NCI-H345 (cell line): ENCODE measurements around the gene NELFCD.
"Not testable (repeated sequence)": the region's sequence is repeated elsewhere in the genome, so short reads cannot be mapped to it uniquely, and the experiment has no call there.

Source experiments
- DNase-seq: peaks from one replicate; lab custom pipeline; 2025; lab: John Stamatoyannopoulos, UW

Gene NELFCD

DNA sequence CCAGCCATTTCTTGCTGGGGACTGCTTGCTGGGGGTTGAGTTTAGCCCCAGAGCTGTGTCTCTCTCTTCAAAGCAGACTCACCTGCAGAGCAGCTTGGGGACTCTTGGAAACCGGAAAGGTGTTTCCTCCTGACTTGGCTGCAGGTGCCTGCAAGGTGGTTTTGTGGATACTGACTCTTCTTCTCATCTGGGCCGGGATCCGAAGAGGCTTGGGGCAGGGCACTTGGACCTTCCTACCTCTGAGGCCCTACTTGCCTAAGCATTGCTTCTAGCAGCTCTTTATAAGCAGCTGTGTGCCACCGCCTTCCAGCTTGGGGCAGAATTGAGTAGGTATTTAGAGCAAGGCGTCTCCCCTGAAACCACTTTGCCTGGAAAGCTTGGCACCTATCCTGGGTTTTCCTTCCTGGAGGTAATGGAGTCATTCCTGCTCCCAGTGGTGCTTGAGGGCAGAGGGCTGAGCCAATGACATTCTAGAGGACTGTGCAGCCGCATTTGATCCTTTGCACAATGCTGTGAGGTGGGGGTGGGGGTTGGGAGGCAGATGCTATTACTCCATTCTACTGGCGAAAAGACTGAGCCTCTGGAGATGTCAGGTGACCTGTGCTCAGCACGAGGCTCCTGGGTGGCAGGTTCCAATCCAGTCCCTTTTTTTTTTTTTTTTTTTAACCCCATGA is 29.4 kb downstream of the NELFCD start:
- no peak for DNase-seq

DNA sequence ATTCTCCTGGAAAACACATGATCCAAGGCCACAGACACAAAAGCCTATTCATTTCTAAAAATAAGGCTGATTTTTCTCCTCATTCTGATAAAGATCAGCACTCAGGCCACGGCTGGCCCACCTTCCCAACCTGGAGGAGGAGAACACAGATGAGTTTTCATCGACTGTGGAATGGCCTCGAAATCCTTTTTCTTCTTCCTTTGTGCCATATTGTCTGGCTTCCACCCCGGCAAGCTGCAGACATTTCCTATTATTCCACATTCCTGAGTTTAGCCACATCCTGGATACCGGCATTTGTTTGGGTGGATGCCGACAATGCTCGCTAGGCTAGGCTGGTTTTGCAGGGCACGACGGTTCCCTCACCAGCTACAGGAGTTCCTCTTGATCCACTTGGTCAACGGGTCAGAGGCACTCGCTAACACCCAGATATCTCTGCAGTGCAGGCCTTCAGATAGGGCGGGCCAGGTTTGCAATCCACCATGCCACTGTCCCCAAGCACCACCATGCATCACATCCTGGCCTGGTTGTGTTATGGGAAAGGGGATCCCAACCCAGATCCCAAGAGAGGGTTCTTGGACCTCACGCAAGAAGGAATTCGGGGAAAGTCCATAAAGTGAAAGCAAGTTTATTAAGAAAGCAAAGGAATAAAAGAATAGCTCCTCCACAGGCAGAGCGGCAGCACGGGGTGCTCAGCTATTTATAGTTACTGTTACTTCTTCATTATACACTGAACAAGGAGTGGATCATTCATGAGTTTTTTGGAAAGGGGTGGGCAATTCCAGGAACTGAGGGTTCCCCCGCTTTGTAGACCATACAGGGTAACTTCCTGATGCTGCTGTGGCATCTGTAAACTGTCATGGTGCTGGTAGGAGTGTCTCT is 30.2 kb downstream of the NELFCD start:
- DNase-seq: no peak

DNA sequence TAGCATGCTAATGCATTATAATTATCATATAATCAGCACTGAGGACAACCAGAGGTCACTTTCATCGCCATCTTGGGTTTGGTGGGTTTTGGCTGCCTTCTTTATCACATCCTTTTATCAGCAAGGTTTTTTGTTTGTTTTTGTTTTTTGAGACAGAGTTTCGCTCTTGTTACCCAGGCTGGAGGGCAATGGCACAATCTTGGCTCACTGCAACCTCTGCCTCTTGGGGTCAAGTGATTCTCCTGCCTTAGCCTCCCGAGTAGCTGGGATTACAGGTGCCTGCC is 30.8 kb downstream of the NELFCD start:
- not testable (repeated sequence) for DNase-seq

DNA sequence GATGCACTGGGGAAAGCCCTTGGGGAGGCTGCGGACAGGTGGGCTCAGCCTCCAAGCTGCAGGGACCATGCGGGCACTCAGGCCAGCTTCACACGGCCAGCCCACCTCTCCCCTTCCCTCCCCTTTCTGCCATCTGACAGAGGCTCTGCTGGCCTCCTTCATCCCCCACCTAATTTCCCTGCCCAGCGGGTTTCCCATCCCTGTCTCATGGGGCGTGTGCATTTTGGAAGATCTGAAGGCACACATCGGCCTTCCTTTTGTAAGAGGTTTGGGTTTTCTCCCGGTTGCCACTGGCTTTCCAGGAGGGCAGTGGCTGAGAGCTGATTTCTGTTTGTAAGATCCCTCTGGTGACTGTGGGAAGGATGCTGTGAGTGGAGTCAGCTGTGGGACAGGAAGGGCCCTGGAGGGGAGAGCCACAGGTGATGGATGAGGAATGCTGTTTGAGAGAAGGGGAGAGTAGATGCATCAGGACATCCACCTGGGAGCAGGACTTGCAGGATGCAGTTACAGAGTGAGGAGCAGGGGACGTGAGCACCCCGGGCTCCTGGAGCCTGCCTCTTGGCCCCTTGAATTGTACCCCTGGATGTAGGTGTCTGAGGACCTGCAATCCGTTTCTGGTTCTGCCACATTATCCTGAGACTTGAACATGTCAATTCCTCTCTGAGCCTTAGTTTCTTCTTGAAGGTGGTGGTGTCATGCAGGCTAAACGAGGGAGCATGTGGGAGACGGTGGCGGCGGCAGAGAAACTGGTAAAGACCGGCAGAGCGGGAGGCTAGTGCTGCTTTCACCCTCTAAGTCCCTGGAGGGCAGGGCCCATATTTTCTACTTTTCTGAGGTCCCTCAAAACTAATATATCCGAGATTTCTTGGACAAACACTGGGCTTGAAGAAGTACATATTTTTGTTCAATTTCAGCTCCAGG is 32.2 kb downstream of the NELFCD start:
- no peak for DNase-seq

DNA sequence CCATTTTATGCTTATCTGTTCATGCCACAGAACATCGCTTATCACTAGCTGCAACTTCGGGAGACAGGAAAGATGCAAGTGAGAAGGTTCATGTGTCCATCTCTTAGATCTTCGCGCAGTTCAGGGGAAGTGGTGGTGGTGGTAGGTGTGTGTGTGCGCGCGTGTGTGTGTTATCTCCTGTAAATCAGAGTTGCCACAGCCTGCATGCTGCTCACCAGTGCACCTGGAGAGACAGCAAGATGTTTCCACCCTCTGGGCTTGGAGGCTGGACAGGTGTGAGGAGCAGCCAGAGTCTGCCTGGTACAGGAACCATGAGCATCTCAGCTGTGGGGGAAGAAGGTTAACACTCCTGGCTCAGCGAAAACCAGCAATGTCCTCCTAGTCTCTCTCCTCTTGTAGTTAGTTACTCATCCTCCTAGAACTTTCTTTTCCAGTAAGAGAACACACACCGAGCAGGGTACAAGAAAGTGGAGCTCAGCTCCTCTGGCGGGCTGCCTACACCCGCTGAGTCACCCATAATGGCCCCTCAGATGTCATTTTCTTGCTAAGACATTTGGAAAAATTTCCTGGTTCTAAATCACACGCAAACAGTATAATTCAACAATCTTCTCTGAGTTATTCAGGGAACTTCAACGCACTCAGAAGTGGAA is 33.0 kb downstream of the NELFCD start:
- DNase-seq: no peak

- DNase-seq: no peak
Observed at GRCh38 chr20:59014680-59015389, 33.8 kb downstream of the NELFCD start.

DNA sequence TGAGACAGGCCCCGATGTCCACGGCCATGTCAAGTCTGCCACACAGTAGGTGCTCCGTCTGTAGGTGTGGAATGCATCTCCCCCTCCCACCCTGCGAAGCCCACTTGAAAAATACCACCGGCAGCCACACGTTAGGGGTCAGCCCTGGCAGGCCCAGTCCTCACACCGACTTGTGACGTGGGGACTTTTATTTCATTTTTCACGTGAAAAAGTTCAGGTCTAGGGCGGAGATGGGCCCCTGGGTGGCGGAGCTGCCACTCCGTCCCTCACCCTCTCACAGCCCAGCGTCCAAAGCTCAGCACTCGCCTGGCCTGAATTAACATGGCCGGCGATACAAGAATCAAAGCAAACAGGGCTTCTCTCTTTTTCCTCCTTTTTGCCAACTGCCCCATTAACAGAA is 34.4 kb downstream of the NELFCD start:
- no peak for DNase-seq

DNA sequence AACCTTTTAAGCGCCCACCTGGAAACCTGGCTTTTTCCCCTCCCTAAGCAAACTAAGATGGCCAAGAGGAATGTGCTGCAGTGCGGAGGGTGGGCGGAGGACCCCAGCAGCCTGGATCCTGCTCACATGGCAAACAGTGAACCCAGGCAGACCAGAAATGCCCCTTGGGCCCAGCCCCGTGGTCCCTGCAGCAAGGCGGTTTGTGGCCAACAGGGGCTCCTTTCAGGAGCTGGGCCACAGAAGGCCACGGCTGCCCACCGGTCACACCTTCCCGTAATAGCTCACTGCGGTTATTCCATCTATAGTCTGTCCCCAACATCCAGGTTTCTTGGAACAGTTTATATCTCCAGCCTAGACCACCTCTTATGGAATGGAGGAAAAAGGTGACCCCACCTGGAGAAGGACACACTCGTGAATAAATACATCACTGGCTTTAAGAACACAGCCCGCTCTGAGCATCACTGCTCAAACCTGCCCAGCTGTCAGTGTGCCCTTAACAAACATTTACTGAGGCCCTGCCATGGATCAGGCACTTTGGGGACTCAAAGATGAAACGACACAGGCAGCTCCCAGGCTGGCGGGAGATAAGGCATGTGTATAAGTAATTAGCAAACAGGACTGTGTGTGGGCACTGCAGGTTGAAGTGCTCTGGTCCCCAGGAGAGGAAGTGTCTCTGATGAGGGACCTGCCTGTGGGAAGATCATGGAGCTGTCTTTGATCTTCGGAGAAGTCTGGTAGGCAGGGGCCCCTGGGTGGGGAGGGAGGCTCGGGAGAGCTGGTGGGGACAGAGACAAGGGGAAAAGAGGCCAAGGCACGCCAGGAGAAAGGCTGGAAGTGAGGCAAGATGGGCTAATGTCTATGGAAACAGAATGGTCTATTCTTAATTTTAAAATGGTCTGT is 35.0 kb downstream of the NELFCD start:
- DNase-seq: no peak

GRCh38 chr20:59016795-59017492 is 35.9 kb downstream of the NELFCD start:
- no peak for DNase-seq

DNA sequence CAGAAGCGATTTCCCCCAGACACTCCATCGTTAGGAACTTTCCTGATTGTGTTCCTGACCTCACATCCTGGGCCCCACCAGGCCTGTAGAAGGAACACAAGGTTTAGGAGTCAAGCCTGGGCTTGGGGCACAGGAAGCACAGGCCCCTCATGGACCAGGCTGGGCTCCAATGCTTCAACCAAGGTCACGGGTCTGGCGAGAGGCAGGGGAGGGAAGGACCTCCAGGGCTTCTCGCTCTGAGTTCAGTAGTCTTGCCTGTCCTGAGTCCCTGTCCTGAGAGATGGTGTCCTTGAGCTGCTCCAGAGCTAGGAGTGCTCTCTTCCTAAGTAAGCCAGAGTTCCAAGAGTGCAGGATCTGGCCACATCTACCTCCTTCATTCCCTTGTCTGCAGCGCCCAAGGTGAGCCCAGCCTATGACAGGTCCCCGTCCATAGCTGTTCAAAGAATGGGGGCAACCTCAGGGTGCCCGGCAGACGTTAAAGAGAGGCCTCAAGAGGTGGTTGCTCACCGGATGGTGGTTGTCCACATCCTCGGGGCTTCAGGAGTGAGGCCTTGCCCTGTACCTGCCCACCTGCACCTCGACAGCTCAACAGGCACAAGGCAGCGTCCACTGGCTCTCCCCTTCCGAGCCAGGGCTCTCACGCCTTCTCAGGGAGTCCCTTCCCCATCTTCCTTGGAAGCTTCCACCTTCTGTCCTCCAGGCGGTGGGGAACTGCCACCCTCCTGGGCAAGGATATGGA is 36.6 kb downstream of the NELFCD start:
- DNase-seq: no peak

DNA sequence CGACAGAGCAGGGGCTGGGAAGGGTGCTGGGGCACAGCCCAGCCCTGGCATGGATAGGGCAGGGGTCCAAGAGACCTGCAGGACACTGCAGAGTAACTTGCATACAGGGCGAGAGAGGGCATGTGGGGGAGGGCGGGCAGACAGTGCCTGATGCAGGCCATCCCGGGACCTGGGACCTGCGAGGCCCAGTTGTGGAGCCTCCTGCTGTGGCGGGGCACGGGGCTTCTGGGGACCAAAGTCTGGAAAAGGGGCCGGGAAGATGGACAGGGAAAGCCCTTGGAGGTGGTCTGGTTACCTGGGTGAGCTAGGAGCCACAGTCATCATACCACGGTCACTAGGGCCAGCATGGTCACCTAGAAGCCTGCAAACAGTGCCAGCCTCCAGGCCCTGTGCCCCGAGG is 37.8 kb downstream of the NELFCD start:
- no peak for DNase-seq

GRCh38 chr20:59019217-59019616 is 38.2 kb downstream of the NELFCD start, which contains the start of gene TUBB1:
TUBB1 (plus strand) TSS chr20:59019429; CDS start chr20:59019523, 94 bp downstream.
- DNase-seq: no peak

GRCh38 chr20:59020938-59021551 is 40.0 kb downstream of the NELFCD start:
- DNase-seq: no peak

- no peak for DNase-seq
Observed at GRCh38 chr20:59022754-59023153, 41.7 kb downstream of the NELFCD start.

DNA sequence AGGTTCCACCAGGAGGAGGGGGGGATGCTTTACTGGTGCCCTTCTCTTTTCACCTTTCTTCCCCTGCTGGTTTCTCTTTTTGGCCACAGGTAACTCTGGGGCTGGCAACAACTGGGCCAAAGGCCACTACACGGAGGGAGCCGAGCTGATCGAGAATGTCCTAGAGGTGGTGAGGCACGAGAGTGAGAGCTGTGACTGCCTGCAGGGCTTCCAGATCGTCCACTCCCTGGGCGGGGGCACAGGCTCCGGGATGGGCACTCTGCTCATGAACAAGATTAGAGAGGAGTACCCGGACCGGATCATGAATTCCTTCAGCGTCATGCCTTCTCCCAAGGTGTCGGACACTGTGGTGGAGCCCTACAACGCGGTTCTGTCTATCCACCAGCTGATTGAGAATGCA is 42.6 kb downstream of the NELFCD start:
- no peak for DNase-seq

DNA sequence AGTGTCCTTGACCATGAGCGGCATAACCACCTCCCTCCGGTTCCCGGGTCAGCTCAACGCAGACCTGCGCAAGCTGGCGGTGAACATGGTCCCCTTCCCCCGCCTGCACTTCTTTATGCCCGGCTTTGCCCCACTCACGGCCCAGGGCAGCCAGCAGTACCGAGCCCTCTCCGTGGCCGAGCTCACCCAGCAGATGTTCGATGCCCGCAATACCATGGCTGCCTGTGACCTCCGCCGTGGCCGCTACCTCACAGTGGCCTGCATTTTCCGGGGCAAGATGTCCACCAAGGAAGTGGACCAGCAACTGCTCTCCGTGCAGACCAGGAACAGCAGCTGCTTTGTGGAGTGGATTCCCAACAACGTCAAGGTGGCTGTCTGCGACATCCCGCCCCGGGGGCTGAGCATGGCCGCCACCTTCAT is 43.1 kb downstream of the NELFCD start:
- DNase-seq: no peak

- no peak for DNase-seq
Observed at GRCh38 chr20:59025086-59025485, 44.0 kb downstream of the NELFCD start.

DNA sequence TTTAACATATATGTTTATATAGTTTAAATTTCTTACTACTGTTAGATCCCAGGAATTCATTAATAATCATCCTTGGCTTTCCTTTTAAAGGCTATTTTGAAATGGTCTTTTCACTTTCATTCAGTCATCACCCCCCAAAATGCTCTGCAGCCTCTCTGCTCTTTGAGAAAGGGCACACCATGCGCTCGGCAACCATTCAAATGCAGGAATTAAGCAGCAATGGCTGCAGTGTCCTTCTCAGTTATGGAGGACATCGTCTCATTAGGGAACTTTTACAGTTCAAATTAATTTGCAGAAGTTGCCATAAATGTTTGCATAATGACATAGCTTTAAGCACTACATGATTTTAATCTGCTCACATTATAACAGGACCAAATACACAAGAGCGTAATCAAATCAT is 44.5 kb downstream of the NELFCD start:
- no peak for DNase-seq
